NCI-H1436 (cell line): ENCODE data around the gene PCID2.

Source experiments
- DNase-seq: peaks from one replicate; lab custom pipeline; 2025; lab: John Stamatoyannopoulos, UW

The PCID2 gene

GRCh38 chr13:113187263-113187669 lies 21.2 kb downstream of the PCID2 start:
- DNase-seq = no peak

GRCh38 chr13:113186061-113186900 lies 22.2 kb downstream of the PCID2 start:
- DNase-seq = no peak

- DNase-seq = no peak
Measured at GRCh38 chr13:113184568-113185440, 23.7 kb downstream of the PCID2 start.

- DNase-seq = no peak
Measured at GRCh38 chr13:113183450-113184129, 24.9 kb downstream of the PCID2 start.

- DNase-seq = no peak
Measured at GRCh38 chr13:113182046-113182445, 26.4 kb downstream of the PCID2 start.

GRCh38 chr13:113179374-113180230 lies 28.9 kb downstream of the PCID2 start:
- no peak for DNase-seq

- no peak for DNase-seq
Measured at GRCh38 chr13:113178896-113179167, 29.6 kb downstream of the PCID2 start.

- DNase-seq = no peak
Measured at GRCh38 chr13:113178070-113178895, 30.2 kb downstream of the PCID2 start.

- DNase-seq = no peak
Measured at GRCh38 chr13:113176822-113177221, 31.6 kb downstream of the PCID2 start.

- no peak for DNase-seq
Measured at GRCh38 chr13:113176280-113176679, 32.2 kb downstream of the PCID2 start.

- DNase-seq = no peak
Measured at GRCh38 chr13:113172419-113172926, 36.0 kb downstream of the PCID2 start.

GRCh38 chr13:113171250-113172125 lies 37.0 kb downstream of the PCID2 start:
- DNase-seq = no peak

- DNase-seq = no peak
Measured at GRCh38 chr13:113170511-113170910, 38.0 kb downstream of the PCID2 start.

- no peak for DNase-seq
Measured at GRCh38 chr13:113169277-113170272, 38.9 kb downstream of the PCID2 start.

GRCh38 chr13:113168211-113168610 lies 40.3 kb downstream of the PCID2 start:
- DNase-seq = no peak

- no peak for DNase-seq
Measured at GRCh38 chr13:113167575-113167974, 40.9 kb downstream of the PCID2 start.

- no peak for DNase-seq
Measured at GRCh38 chr13:113167155-113167554, 41.3 kb downstream of the PCID2 start.

- no peak for DNase-seq
Measured at GRCh38 chr13:113166681-113167080, 41.8 kb downstream of the PCID2 start.
